ENCODE results near the gene SLC7A9. TPM values are rescaled to one million over a fixed set of nuclear protein-coding genes. Genes with fewer than 3 reads are reported as not detected.

SLC7A9 gene
- total and polyA plus RNA-seq, 4 donors: 6.8 to 16.3 (median 9.8) TPM

- TF ChIP-seq RAD21 (IDR thresholded peaks at IDR 0.05) (no peak), SP1 (IDR thresholded peaks at IDR 0.05) (no peak)
- TF ChIP-seq, protein P1, sequence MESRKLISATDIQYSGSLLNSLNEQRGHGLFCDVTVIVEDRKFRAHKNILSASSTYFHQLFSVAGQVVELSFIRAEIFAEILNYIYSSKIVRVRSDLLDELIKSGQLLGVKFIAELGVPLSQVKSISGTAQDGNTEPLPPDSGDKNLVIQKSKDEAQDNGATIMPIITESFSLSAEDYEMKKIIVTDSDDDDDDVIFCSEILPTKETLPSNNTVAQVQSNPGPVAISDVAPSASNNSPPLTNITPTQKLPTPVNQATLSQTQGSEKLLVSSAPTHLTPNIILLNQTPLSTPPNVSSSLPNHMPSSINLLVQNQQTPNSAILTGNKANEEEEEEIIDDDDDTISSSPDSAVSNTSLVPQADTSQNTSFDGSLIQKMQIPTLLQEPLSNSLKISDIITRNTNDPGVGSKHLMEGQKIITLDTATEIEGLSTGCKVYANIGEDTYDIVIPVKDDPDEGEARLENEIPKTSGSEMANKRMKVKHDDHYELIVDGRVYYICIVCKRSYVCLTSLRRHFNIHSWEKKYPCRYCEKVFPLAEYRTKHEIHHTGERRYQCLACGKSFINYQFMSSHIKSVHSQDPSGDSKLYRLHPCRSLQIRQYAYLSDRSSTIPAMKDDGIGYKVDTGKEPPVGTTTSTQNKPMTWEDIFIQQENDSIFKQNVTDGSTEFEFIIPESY (IDR thresholded peaks at IDR 0.05): no peak
Measured at GRCh38 chr19:32813862-32814425, 55.6 kb downstream of the SLC7A9 start (continued).

- WGBS: 83% methylated on average over 3 of the region's 3 CpGs
- Histone ChIP-seq H3K9ac (ENCODE audit: low read depth in 1 of 2, low read length in 2 of 2) (no peak overlapping the region), H3K9me3 (ENCODE audit: control insufficient read depth in 4 of 4, low read length in 3 of 4) (no peaks in the 10 kb centered on the region), H3K4me1 (ENCODE audit: control insufficient read depth in 4 of 4, insufficient read depth in 4 of 4, low read length in 3 of 4) (no peaks in the 10 kb centered on the region), H3K36me3 (ENCODE audit: control insufficient read depth in 4 of 4, insufficient read depth in 3 of 4, low read depth in 1 of 4, low read length in 3 of 4) (no peaks in the 10 kb centered on the region), H3K4me3 (ENCODE audit: low read depth in 1 of 3, low read length in 3 of 3) (no peak overlapping the region), H3K27ac (ENCODE audit: low read depth in 1 of 2, low read length in 2 of 2) (no peak overlapping the region), H3K27me3 (ENCODE audit: control insufficient read depth in 4 of 4, insufficient read depth in 4 of 4, low read length in 3 of 4) (no peaks in the 10 kb centered on the region)
- TF ChIP-seq FOXA2 (IDR thresholded peaks at IDR 0.05): no peak
- no peak for TF ChIP-seq HNF4G (IDR thresholded peaks at IDR 0.05)
- TF ChIP-seq, protein P2, sequence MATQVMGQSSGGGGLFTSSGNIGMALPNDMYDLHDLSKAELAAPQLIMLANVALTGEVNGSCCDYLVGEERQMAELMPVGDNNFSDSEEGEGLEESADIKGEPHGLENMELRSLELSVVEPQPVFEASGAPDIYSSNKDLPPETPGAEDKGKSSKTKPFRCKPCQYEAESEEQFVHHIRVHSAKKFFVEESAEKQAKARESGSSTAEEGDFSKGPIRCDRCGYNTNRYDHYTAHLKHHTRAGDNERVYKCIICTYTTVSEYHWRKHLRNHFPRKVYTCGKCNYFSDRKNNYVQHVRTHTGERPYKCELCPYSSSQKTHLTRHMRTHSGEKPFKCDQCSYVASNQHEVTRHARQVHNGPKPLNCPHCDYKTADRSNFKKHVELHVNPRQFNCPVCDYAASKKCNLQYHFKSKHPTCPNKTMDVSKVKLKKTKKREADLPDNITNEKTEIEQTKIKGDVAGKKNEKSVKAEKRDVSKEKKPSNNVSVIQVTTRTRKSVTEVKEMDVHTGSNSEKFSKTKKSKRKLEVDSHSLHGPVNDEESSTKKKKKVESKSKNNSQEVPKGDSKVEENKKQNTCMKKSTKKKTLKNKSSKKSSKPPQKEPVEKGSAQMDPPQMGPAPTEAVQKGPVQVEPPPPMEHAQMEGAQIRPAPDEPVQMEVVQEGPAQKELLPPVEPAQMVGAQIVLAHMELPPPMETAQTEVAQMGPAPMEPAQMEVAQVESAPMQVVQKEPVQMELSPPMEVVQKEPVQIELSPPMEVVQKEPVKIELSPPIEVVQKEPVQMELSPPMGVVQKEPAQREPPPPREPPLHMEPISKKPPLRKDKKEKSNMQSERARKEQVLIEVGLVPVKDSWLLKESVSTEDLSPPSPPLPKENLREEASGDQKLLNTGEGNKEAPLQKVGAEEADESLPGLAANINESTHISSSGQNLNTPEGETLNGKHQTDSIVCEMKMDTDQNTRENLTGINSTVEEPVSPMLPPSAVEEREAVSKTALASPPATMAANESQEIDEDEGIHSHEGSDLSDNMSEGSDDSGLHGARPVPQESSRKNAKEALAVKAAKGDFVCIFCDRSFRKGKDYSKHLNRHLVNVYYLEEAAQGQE (IDR thresholded peaks at IDR 0.05): no peak
- no peak for TF ChIP-seq HNF4A (conservative IDR thresholded peaks at IDR 0.05)
- TF ChIP-seq RXRA (IDR thresholded peaks at IDR 0.05): no peak
- no peak for TF ChIP-seq NR2F2 (IDR thresholded peaks at IDR 0.05)
- TF ChIP-seq EGR1 (IDR thresholded peaks at IDR 0.05; ENCODE audit: low read depth in 2 of 2): no peak
- no peak for TF ChIP-seq FOXA1 (IDR thresholded peaks at IDR 0.05)
- no peak for TF ChIP-seq YY1 (IDR thresholded peaks at IDR 0.05)
- no peak for TF ChIP-seq ATF3 (IDR thresholded peaks at IDR 0.05)
- no peak for TF ChIP-seq GABPA (IDR thresholded peaks at IDR 0.05 in 1 of 2, conservative IDR thresholded peaks at IDR 0.05 in 1 of 2)
- TF ChIP-seq, protein P1 (IDR thresholded peaks at IDR 0.05): no peak
- no peak for TF ChIP-seq CTCF (IDR thresholded peaks at IDR 0.05; ENCODE audit: low read depth, low read length, missing input control)
- no peak for TF ChIP-seq RAD21 (IDR thresholded peaks at IDR 0.05)
- no peak for DNase-seq (ENCODE audit: low spot score)
Measured at GRCh38 chr19:32812571-32812970, 57.0 kb downstream of the SLC7A9 start.

Data from liver (tissue), 9 donors.